Cardiac septum (tissue), 1 donor: ENCODE measurements around the gene INTS1. TPM values are rescaled to one million over a fixed set of nuclear protein-coding genes. Genes with fewer than 3 reads are reported as not detected.

ENCODE experiments used
- DNase-seq: peaks from one replicate; pipeline ENCODE4 v3.0.0-alpha.2; 2020; ENCODE audit warnings: low spot score
- intact Hi-C: fragments of 100-400 bp; cut with DNase I; formaldehyde crosslinking; loops from one replicate; pipeline ENCODE4 v1.14.0; 2022
- total RNA-seq: library from RNA; stranded (reverse); fragmentation: NEBNext Ultra II Directional; extraction: Animal tissue kit (Norgen Biotek cat#: 25700); gene quantifications from one replicate; pipeline ENCODE4 v1.2.1, GENCODE V29; 2021
- donor health status: DM: no; HTN: no; CAD: no.

INTS1 gene
- total RNA-seq, 1 donor from 2014 or later: 54.7 TPM

GRCh38 chr7:1430056-1430845 is 73.9 kb downstream of the INTS1 start:
- intact Hi-C loops: loop anchor here (5.0 to 10.0 kb wide), 2 partner anchors 42 to 205 kb away; no protein-coding TSS in a partner anchor
- no peak for DNase-seq

DNA sequence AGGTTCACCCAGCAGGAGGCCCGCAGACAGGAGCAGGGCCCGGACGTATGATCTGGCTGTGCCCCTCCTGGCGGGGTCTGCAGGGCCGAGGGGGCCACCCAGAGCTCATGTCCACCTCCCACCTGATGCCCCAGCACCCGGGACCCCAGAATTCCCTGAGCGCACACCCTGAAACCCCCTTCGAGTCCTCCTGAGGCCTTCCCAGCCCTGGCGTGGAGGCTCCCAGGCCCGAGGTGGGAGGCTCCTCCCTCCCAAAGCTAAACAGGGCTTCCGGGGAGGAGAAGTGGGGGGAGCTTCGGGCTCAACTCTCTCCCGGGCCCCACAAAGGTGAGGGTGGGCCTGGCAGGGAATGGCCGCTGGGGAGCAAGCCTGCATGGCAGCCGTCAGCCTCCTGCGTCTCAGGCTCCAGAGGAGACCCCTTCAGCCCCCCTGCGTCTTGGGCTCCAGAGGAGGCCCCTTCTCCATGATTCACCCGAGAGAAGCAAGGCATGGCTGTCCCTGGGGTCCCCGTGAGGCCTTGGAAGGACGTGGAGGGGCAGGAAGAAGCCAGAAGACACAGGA is 75.2 kb downstream of the INTS1 start:
- intact Hi-C loops: no loop called here
- DNase-seq: no peak

GRCh38 chr7:1427064-1427657 is 77.0 kb downstream of the INTS1 start:
- no peak for DNase-seq
- intact Hi-C loops: no loop called here

DNA sequence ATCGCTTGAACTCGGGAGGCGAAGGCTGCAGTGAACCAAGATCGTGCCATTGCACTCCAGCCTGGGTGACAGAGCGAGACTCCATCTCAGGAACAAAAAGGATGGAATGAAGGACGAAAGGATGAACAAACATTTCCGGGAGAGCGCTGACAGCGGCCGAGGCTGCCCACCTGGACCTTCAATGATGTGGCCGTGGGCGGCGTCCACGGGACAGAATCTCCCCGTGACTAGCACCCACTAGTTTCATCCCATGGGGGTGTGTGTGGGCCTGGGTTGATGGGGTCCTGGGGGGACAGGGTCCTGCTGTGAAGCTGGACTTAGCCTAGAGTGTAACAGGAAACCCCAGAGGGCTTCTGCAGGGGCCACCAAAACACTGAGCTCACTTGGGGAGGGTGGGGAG is 77.7 kb downstream of the INTS1 start:
- no peak for DNase-seq
- intact Hi-C loops: no loop called here

- no peak for DNase-seq
- intact Hi-C loops: no loop called here
These were observed 78.7 kb downstream of the INTS1 start for GRCh38 chr7:1425292-1426136.

DNA sequence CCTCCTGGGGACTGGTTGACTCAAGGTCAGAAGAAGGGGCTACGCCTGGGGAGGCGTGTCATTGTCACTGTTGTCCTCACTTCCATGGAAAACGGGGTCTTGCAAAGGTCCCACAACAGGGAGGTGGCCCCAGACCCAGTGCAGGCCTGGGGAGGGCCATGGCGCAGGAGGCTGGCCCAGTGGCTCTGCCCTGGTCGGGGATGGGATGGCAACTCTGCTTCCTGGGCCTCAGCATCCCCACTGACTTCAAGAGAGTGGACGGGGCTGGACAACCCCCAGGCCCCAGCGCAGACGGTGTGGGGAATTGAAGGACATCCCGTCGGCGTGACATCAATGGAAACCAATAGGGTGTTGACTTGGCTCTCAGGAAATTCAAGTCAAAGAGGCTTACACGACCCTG is 80.1 kb downstream of the INTS1 start:
- intact Hi-C loops: no loop called here
- no peak for DNase-seq

DNA sequence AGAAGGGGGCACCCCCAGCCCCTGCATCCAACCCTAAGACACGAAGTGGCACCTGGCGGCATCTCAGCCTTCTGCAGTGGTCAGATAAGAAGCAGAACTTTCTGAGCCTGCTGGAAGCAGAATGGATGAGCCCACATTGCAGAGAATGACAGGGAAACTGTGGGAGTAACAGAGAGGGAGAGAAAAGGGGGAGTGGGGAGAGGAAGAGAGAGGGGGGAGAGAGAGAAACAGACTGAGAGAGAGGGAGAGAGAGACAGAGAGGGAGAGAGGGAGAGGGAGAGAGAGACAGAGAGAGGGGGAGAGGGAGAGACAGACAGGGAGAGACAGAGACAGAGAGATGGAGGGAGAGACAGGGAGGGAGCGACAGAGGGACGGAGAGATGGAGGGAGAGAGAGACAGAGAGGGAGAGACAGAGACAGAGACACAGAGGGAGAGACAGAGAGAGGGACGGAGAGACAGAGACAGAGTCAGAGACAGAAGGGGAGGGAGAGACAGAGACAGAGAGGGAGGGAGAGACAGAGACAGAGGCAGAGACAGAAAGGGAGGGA is 80.9 kb downstream of the INTS1 start:
- intact Hi-C loops: no loop called here
- DNase-seq: no peak

DNA sequence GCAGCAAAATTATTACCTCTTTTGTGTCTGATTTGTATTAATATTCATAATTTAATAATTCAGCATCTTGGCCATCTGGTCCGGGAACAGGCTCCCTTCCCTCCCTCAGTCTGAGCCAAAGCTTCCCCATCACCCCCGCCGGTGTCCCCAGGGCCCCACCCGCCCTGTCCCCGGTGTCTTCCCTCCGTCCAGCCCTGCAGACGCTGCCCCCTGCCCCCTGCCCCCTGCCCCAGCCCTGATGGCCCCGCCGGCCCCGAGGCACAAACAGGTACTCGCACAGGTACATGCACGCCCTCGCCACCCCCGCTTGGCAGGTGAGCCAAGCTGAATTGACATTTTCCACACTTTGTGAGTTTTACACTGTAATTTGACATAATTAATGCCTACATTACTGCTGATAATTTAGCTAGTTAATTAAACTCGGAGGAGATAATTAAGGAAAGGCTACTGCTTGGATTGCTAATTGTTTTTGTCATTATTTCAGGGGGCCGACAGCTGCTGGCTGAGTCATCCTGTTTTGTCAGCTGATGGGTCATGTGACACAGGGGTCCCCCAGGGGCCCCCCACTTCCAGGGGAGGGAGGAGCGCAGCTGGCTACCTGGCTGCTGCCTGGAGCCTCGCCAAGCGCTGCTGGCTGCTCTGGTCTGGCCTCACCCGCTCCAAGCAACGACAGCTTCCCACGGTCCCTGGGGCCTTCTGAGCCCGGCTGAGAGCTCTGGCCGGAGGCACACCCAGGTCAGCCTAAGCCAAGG is 81.5 kb downstream of the INTS1 start:
- intact Hi-C loops: no loop called here
- DNase-seq: no peak

DNA sequence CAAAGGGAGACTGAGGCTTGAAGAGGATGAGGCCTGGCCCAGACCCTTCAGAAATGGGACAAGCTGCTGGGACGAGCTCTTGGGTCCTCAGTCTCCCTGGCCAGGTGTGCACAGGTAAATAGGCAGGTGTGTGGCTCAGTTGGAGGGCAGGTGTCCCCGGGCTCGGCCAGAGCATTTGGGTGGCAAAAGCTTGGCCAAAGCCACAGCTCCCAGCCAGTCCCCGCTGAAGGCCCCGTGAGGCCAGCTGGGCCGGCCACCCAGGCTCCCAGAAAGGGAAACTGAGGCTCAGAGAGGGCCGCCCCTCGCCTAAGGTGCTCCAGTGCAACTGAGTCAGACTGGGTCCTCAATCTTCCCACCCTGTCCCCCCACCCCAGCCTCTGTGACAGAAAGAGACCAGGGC is 82.2 kb downstream of the INTS1 start:
- DNase-seq: no peak
- intact Hi-C loops: no loop called here

DNA sequence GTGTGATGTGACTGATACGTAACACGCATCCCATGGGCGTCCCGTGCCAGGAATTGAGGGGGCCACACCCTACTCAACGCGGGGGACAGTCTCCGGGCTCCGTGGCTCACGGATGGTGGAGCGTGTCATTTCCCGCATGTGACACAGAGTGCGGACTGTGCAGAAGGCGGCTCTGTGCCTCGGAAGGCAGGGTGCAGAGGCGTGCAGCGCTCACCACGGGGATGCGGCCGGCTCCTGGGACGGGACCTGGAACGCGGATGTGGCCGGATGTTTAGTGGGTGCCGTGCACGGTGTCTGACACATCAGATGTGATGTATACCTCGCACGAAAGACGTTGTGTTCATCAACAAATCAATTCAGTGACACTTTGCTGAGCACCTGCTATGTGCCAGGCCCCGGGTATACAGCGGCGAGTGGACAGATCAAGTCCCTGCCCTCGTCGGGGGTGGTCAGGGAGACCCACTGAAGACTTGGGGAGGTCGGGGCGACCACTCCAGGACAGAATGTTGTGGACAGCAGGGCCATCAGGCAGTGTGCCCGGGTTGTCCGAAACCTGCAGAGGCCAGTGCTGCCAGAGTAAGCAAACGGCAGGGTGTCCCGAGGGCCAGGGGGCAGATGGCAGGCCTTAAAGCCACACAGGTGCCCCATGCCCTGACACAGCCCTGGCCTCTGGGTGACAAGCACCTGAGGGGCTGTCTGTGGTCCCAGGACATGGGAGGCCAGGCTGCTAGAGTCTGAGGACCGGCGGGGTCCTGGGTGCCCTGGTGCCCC is 83.0 kb downstream of the INTS1 start:
- intact Hi-C loops: no loop called here
- DNase-seq: no peak

Other genes starting within 250 kb of the INTS1 start
- gene MICALL2, start 44.9 kb downstream of the INTS1 start, total RNA-seq: 19.7 TPM
- 192 TPM for gene MAFK, start 26.3 kb upstream of the INTS1 start, total RNA-seq
- 0.08 TPM for gene TMEM184A, start 51.8 kb upstream of the INTS1 start, total RNA-seq
- gene PSMG3, start 65.6 kb upstream of the INTS1 start, total RNA-seq: 12.1 TPM
- gene ELFN1, start 165.9 kb upstream of the INTS1 start, total RNA-seq: 7.4 TPM